GM12864 (cell line): ENCODE measurements around the gene STAT5B.

Source experiments
- DNase-seq: peaks from one replicate; pipeline ENCODE4 v3.0.0-alpha.2; 2011; ENCODE audit warnings: low read depth
- H3K4me3 ChIP-seq: 2 replicates; pipeline ENCODE4 v1.5.1; 2011; ENCODE audit warnings: mild to moderate bottlenecking, low read depth, low read length, control low read depth
- TF ChIP-seq, protein P1 (sequence below): IDR thresholded peaks from 2 replicates; pipeline ENCODE4 v1.5.1; 2011; ENCODE audit warnings: low read depth, mild to moderate bottlenecking, moderate library complexity, low read length, control low read depth, inconsistent platforms; ENCODE audit errors: missing control alignments

STAT5B gene

GRCh38 chr17:42311240-42312034, 35.2 kb upstream of the STAT5B start:
- DNase-seq: no peak
- H3K4me3 ChIP-seq: no peak overlapping the region
- TF ChIP-seq, protein P1, sequence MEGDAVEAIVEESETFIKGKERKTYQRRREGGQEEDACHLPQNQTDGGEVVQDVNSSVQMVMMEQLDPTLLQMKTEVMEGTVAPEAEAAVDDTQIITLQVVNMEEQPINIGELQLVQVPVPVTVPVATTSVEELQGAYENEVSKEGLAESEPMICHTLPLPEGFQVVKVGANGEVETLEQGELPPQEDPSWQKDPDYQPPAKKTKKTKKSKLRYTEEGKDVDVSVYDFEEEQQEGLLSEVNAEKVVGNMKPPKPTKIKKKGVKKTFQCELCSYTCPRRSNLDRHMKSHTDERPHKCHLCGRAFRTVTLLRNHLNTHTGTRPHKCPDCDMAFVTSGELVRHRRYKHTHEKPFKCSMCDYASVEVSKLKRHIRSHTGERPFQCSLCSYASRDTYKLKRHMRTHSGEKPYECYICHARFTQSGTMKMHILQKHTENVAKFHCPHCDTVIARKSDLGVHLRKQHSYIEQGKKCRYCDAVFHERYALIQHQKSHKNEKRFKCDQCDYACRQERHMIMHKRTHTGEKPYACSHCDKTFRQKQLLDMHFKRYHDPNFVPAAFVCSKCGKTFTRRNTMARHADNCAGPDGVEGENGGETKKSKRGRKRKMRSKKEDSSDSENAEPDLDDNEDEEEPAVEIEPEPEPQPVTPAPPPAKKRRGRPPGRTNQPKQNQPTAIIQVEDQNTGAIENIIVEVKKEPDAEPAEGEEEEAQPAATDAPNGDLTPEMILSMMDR: no peak

GRCh38 chr17:42310787-42311215, 34.6 kb upstream of the STAT5B start:
- TF ChIP-seq, protein P1: no peak
- no peak for DNase-seq
- no peak overlapping the region for H3K4me3 ChIP-seq

GRCh38 chr17:42309986-42310786, 34.0 kb upstream of the STAT5B start:
- TF ChIP-seq, protein P1: no peak
- DNase-seq: no peak
- no peak overlapping the region for H3K4me3 ChIP-seq

- no peak for DNase-seq
- H3K4me3 ChIP-seq: no peak overlapping the region
- TF ChIP-seq, protein P1: no peak
These were observed 33.0 kb upstream of the STAT5B start for GRCh38 chr17:42309142-42309541.

DNA sequence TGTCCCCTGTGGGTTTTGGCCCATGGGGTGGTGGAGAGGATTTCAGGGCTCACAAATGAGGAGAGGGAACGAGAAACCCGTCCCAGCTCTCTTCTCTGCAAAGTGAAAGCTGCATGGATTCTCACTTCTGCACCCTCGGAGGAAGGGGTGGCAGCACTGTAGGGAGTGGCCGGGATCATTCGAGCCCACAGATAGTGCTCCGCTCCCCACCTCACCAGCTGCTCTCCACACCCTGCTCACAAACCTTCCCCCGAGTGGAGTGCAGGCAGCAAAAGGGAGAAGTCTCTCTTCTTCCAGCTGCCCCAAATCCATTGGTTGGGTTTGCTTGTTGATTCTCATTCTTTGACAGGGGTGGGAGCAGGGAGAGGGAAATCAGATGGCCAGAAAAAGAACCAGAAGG, 32.3 kb upstream of the STAT5B start:
- H3K4me3 ChIP-seq: no peak overlapping the region
- no peak for DNase-seq
- TF ChIP-seq, protein P1: no peak

GRCh38 chr17:42307362-42307927, 31.3 kb upstream of the STAT5B start:
- TF ChIP-seq, protein P1: no peak
- no peak for DNase-seq
- no peak overlapping the region for H3K4me3 ChIP-seq
